DMS 273 (cell line): Measurements from ENCODE around the gene SCUBE1.

Experiments used
- DNase-seq: peaks from one replicate; lab custom pipeline; 2025; ENCODE audit not compliant: unreplicated experiment; lab: John Stamatoyannopoulos, UW

SCUBE1 gene

DNA sequence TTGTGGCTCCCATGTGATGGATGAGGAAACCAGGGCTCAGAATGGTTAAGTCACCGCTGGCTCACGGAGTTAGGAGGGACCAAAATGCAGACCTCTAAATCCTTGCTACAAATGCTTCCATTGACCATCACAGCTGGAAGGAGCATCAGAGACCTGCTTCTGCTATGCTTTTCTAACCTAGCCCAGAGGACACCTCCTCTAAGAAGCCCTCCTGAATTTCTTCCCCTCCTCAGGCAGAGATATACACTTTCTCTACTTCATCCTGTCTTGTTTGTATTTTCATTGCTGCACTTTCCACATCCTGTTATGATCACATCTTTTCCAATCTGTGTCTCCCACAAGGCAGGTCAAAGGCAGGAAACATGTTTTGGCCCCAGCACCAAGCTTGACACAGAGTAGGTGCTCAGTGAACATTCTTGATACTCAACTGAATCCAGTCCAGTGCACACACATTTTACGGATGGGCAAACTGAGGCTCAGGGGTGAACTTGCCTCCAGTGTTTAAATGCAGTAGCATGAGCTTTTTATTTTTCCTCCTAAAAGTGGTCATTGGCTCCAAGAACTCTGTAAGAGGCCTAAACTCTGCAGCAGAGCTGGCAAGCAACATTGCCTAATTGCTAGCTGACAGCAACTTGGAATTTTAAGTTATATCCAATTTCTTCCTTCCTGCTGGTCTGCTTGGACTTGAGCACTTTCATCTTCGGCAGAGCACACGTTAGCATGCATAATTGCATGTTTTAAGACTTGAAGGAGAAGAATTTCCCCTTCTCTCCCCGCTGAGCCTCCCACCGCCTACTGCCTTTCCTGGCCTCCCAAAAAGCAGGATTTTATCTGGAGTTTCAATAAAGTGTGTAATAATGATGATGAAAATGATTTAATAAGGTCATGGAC, 12.7 kb downstream of the SCUBE1 start:
- no peak for DNase-seq

- no peak for DNase-seq
These were observed 14.1 kb downstream of the SCUBE1 start for GRCh38 chr22:43329061-43329460.

DNA sequence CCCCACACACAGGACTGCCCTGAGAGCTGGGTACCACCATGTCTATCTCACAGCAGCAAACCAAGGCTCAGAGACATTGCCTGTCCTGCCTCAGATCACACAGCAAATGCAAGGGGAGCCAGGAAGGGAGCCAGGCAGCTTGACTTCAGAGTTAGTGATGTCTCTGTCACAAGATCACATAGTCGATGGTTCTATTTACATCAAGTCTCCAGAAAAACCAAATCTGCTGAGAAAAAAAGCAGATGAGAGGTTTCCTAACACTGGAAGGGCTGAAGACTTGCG, 16.1 kb downstream of the SCUBE1 start:
- no peak for DNase-seq

DNA sequence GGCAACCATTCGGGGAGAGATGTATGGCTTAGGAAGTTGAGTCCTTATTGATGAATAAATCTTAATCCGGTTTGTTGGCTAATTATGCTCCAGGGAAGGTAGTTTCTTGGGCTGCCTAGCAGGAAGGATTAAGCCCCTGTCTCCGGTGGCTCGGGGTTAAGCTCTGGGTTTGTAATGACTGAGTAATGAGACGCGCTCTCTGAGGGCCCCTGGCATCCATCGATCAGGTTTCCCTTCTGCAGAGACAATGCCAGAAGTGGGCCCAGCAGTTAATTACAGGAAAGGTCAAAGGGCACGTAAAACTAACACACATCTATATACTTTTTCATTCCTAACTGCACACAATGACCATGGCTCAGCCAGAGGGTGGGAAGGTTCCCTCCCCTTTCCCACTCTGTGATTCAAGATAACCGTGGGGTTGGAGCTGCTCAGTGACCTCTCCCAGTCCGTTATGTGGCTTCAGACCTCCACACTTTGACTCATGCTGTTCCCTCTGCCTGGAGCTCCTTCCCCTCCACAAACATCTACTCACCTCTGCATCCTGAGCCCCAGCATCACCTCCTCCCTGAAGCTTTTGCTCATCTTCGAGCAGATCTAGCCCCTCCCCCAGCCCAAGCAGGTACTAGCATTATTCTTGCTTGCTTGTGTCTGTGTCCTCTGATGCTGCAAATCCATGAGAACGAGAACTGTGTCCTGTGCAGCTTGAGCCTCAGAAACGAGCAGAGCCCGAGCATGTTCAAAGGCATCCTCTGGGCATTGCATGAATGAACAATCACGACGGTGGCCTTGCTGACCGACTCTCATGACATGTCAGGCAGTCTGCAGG, 16.6 kb downstream of the SCUBE1 start:
- no peak for DNase-seq

- DNase-seq, result no peak
These were observed 18.0 kb downstream of the SCUBE1 start for GRCh38 chr22:43325176-43325575.

DNA sequence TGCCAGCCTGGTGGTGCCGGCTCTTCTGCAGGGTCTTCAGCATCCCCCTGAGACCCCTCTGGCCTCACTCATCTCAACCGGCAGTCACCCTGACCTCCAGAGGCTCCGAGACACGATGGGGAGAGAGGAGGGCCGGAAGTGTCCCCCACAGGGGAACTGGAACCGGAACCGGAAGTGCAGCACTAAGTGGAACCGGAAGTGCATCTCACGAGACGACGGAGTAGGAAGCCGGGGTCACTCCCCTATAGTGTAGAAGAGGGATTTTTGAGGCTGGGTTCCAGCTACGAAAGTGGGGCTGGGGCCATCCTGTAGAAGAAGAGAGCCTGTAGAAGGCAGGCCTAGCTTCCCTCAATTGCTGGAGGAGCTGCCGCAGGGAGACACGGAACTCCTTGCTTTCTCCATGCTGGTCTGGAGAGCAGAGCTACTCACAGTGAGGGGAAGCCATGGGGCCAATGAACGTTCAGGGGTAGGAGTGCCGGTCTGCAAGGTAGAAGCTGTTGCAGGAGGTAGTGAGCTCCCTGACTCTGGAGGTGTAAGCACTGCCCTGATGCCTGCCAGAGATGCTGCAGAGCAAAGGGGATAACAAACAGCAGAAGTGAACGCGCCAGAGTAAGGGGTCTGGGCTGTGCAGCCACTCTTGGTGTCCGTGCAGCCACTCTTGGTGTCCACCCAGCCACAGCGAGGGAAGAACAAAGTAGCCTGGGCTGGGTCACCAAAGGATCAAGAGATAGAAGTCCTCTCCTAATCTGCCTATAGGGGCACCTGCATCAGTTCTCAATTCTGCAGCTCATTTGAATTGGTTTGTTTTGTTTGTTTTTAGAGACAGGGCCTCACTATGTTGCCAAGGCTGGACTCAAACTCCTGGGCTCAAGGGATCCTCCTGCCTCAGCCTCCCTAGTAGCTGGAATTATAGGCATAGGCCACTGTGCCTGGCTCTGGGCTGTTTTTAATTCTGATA, 21.9 kb downstream of the SCUBE1 start:
- DNase-seq, result no peak

- no peak for DNase-seq
These were observed 23.3 kb downstream of the SCUBE1 start for GRCh38 chr22:43319661-43320486.

DNA sequence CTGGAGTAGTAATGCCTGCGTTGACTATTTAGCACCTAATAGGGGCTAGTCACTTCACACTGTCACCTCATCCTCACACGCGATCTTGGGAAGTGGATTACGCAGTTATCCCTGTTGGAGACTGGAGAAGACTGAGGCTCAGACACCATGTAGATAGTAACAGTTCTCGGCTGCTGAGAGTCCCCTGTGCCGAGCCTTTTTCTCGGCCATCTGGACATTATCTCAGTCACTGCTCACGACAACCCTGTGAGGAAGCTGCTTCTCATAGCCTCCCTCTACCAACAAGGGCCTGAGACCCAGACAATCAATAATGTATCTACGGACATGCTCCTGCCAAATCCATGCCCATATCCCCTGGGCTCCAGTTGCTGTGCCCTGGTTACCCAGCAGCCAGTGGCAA, 25.9 kb downstream of the SCUBE1 start:
- no peak for DNase-seq

DNA sequence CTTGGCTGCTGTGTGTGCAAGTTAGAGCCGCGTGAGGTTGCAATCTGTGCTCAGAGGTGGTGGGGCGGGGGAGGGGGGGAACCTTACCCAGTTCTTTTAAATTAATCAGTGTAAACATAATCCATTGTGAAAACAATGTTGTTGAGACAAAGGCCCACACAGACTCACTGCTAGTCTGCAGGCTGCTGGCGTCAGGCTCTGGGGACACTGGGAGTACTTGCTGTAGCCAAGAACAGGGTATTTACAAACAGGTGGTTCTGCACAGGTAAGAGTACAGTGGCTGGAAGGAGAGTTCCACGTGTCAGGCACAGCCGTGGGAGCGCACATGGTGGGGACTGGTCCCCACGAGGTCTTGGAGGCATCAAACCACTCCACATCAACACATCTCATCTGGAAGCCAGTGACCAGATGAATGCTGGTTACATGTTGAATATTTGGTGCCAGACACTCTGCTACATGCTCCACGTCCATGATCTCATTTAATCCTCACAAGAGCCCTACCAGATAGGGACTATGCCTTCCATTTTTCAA, 27.4 kb downstream of the SCUBE1 start:
- no peak for DNase-seq

- DNase-seq, result peak; percentile 13
These were observed 28.6 kb downstream of the SCUBE1 start for GRCh38 chr22:43314611-43315010.

DNA sequence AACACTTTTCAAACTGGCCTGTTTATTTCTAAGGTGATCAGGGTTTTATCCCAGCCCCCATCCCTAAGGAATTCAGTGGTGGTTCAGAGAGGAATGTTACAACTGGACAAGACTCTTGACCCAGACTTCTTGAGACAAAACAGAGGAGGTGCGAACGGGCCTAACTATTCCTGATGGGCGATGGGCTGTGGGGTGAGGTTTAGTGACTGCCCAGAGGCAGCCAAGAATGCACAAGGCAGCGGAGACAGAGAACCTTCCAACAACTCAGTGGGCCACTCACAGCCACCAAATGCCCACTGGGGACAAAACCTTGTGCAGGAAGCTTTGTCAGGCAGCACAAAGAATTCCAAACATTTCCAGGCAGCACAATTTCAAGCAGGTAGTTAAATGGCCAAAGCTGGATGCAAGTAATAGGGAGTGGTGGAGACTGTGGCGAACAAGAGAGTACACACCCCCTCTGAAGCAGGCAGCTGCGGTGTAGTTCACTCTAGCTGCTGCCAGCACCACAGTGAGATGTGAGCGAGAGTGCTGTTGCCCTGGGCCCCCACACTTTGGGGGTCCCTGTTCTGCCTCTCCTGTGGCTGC, 29.2 kb downstream of the SCUBE1 start:
- no peak for DNase-seq

- DNase-seq, result no peak
These were observed 29.8 kb downstream of the SCUBE1 start for GRCh38 chr22:43313244-43313889.

GRCh38 chr22:43312608-43313007, 30.6 kb downstream of the SCUBE1 start:
- DNase-seq, result no peak

DNA sequence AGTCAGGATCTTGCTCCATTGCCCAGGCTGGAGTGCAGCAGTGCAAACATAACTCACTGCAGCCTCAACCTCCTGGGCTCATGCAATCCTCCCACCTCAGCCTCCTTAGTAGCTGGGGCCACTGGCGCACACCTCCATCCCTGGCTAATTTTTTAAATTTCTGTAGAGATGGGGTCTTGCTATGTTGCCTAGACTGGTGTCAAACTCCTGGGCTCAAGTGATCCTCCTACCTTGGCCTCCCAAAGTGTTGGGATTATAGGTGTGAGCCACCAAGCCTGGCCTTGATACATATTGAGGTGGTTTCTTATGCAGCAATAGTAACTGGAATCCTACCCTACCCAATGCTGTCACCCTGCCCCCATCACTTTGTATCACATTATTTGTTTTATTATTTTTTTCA, 32.4 kb downstream of the SCUBE1 start:
- DNase-seq, result no peak

- DNase-seq, result peak; percentile 27
These were observed 32.9 kb downstream of the SCUBE1 start for GRCh38 chr22:43310311-43310710.

- peak; percentile 77 for DNase-seq
These were observed 34.3 kb downstream of the SCUBE1 start for GRCh38 chr22:43308836-43309235.

DNA sequence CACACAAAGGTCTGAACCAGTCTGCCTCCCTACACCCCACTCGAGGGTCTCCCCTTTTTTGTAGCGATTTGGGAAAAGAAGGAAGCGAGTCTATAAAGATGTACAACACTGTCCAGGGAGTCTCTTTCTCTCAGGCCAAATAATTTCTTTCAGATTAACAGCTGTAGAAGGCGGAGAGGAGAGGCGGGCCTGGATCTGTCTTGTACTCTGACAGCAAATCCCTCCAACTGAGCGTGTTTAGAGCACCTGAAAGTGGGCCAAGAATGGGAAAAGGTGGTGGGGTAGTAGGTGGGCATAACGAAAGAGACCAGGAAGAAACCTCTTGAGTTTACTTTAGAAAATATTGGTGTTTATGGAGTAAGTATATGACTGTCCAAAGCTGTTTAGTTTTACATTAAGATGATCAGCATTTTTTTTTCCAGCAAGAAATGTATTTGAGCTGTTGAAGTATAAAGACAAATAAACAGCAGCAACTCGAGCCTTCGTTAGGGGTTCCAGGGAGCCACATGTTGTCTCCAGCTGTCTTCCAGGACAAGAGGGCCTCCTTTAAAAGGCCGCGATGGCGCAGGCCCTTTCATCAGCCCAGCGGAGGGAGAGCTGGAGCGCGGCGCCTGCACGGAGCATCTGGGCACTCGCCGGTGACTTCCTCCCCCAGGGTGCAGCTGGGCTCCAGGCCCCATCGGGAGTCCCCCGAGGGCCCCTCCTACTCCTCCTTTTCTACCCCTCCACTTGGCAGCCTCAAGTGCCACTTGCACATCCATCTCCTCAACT, 34.9 kb downstream of the SCUBE1 start:
- DNase-seq, result peak; percentile 83

- DNase-seq, result no peak
These were observed 37.4 kb downstream of the SCUBE1 start for GRCh38 chr22:43305806-43306205.
